HG02943 (cell line): ENCODE measurements around the gene HOXD8.

ENCODE experiments used
- ATAC-seq: cut with Tn5 transposase; IDR thresholded peaks from one replicate; pipeline ENCODE4 v1.9.1; 2021; ENCODE audit warnings: mild to moderate bottlenecking, low read depth, moderate library complexity; ENCODE audit not compliant: unreplicated experiment

Gene HOXD8

DNA sequence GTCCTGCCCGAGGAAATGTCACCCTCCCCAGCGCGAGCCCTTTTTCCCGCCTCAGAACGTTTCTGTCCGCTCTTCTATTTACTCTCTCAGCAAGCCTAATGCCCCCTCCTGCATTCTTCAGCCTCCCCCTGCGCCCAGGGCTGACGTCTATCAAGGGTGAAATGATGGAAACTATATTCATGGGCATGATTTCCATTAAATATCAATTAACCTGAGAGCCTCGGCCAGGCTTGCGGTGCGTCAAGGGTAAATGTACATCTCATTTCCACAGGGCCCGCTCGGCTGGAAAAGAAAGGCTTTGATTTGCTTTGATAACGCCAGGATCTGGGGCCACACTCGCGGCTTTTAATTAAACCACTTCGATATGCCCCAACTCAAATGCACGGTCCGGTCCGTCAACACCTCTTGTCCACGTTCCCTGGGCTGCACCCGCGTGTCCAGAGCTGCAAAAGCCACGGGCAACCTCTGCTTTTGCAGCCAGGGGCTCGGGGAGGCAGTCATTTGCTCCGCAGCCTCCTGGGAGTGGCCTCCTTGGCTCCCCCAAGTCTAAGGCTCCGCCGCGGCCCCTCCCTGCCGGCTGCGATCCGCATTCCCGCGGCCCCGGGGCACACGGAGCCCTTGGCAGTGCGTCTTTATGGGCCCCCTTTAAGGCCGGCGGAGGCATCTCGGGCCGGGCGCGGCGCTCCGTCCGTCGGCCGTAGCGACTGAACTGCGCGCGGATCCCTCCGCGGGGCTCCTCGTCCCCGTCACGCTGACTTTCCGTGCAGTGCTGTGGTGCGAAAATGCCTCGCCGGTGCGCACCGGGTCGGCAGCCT lies at the start of gene HOXD8:
HOXD8 (plus strand) TSS at position 724 of the 815 bp plus-strand sequence. CDS start 662 bp downstream, outside the sequence.
- ATAC-seq = no peak

DNA sequence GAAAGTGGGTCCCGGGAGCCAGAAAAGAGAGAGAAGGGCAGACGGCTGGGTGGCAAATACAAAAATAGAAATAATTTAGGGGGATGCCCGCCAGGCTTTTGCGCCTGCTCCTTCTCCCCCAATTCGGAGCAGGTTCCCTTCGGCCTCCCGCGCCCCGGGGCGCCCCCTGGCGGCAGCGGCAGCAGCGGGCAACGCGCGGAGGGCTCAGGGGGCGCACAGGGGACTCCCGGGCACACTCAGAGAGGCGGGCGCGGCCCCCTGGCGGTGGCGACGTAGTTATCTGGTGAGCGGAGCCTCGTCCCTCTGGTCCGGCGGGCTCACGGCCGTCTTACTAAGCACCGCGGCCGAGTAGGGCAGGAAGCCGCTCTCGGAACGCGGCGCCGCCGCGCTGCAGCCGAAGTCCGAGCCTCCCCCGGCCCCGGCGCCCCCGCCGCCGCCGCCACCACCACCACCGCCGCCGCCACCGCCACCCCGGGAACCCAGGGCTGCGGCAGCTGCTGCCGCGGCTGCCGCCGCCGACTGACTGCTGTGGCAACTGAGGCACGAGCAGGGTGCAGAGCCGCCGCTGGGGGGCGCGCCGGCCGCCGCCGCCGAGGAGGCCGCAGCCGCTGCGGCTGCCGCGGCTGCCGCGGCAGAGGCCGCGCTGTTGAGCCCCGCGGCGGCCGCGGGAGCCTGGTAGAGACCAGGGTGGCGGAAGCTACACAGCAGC lies 49.5 kb upstream of the HOXD8 start:
- ATAC-seq = no peak

DNA sequence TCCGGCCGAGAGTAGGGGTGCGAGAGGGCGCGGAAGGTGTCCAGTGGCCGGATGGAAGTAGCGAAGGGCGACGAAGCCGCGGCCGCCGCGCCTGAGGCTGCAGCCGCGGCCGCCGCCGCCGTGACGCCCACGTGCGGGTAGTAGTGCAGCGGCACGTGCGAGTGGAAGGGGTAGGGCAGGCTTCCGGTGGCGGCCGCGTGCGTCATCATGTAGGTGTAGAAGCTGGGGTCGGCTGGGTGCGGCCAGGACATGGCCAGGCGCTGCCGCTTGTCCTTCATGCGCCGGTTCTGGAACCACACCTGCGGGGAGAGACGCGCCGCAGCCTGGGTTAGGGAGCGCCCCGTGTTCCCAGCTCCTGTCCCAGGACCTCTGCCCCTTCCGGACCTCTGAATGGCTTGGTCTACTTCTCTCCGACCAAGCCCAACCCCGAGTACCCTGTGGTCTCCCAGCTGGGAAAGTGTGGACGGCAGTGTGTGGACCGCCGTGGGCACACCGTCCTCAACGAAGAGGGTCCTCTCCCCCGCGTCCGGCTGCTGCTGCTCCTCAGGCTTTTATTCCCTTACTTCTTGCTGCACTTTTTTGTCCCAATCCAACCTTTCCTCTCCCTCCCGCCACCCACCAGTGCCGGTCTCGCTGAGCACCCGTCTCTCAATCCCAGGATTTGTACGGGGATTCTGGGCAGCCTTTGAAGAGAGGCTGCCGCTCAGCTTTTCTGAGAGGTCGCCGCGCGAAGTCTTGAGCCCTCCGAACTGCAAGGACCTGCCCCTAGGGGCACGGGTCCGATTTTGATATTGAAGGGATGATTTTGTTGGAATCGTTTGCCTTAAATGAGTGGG lies 48.7 kb upstream of the HOXD8 start:
- no peak for ATAC-seq

DNA sequence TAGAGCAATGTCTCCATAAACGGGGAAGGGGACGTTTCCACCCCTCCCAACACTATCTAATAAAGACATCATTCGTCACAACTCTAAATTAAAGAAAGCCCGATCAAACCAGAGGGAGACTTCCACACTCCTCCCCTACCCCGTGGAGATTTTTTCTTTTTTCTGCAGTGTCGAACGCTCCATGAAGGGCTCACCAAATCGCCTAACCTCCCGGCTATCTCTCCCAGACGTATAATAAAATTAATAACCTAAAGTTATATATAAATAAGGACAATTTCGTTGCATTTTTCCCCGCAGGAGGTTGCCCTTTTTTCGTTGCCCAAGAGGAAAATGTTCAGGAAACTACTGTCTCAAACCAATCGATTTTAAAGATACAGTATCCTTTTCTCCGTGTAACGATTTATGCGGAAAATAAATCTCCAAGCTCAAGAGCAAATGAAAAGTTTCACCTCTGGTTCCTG lies 48.1 kb upstream of the HOXD8 start:
- ATAC-seq = no peak

DNA sequence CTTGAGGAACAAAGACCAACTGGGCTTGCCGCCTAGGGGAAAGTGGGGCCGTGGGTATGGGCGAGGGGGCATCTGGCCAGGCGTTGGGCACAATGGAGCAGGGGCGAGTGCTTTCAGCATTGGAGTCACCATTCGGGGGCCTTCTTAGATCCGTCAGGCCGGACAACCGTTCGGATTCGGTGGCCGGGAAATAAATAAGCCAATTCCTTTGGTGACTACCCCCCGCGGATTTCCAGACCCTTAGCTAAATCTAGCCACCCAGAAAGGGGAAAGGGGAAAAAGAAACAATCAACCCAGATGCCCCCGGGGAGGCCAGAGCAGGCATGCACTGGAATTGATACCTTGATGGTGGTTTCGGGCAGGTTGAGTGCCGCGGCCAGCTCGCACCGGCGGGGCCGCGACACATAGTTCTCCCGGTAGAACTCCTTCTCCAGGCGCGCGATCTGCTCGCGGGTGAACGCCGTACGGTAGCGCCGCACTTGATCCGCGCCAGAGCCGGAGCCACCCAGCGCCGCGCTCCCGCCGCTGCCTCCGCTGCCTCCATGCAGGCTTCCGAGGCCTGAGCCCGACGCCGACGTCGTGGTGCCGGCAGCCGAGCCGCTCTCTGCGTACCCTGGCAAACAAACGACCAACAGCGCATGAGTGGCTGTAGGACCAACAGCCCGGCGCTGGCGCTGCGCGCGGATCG lies 47.5 kb upstream of the HOXD8 start:
- no peak for ATAC-seq

DNA sequence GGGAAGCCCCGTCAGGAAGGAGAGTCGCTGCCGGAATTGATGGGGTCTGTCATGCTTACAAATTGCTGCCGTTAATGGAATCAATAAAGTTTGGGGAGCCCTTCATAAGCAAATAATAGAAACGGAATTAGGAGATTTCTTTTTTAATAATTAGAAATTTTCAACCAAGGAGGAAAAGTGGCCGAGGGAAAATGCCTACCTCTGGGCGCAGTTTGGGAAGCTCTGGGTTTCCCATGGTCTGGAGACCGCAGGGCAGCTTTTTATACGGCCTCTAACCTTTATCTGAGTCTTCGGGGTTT lies 47.0 kb upstream of the HOXD8 start:
- no peak for ATAC-seq

DNA sequence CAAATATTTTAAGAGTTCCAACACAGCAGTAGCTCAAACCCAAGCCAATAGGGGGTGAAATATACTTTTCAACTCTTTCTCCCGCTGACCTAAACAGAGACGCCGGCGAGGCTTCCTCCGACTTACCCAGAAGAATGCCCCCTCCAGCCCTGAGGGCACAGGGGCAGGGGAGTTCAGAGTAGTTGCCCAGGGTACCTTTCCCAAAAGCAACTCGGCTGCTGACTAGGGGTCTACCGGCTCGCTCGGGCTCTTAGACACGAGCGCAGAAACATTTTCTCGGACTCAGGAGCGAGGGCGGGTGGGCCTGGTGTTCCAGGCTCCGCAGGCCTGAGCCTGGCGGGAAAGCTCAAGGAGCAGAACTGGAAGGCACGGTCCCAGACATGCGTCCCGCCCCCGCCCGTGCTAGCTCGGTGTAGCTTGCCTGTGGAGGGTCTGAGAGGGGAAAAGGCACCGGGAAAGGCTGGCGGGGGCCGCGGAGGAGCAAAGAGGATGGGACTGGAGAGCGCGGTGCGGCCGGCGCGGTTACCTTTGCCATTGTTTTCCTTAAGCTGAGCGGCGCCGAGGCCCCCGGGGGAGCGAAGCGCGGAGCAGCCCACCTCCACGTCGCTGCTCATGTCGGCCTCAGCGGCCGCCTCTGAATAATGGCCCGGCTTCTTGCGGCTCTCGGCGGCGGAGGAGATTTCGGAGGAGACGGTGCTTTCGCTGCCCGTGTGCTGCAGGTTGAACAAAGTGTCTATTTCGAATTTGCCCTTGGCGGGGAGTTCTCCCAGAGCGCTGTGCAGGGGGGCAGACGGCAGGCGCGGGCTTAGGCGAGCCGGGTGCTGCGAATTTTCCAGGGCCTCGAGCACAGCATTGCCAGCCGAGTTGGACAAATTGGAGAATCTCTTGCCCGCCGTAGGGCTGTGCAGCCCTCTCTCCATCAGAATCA lies 46.4 kb upstream of the HOXD8 start:
- ATAC-seq = no peak

DNA sequence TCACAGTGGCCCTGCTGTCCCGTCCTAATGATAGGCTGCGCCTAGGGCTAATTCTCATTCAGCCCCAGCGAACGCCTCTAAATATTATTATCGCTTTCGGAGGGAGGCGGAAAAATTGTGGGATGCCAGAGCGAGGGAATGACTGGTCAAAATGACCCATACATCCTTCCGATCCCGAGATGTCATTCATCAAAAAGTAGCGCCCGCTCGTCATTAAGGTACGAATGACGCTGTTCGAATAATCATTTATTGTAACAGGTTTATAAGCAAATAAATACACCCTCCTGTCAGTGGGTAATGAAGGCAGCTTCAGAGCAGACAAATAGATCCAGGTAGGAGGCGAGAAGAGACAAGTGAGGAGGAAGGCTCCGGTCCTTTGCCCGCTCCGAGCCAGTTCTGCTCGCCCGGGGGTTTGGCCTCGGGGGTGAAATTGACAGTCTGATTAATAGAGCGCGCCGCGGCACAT lies 45.7 kb upstream of the HOXD8 start, which contains the start of gene EVX2:
EVX2 (minus strand) TSS at position 167 of the 466 bp plus-strand sequence. CDS start 186 bp downstream, outside the sequence.
- no peak for ATAC-seq

DNA sequence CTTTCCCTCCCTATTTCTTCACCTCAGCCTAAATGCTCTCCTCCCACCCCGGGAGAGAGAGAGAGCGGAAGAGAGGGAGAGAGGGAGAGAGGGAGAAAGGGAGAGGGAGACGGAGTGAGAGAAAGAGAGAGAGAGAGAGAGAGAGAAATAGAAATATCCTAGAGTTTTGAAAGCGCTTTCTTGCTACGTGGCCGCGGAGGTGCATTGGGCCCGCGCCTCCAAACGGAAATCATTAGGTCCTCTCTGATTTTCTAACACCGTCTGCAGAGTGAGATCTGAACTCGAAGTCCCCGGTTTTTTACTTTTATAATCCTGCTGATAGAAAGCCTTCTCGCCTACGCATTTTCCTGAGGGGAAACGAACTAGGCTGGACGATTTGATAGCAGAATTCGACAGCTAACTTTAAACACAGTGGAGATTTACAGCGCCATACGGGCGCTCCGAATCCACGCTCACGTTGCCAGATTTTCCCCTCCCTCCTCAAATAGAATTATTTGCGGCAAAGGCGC lies 44.8 kb upstream of the HOXD8 start:
- no peak for ATAC-seq

DNA sequence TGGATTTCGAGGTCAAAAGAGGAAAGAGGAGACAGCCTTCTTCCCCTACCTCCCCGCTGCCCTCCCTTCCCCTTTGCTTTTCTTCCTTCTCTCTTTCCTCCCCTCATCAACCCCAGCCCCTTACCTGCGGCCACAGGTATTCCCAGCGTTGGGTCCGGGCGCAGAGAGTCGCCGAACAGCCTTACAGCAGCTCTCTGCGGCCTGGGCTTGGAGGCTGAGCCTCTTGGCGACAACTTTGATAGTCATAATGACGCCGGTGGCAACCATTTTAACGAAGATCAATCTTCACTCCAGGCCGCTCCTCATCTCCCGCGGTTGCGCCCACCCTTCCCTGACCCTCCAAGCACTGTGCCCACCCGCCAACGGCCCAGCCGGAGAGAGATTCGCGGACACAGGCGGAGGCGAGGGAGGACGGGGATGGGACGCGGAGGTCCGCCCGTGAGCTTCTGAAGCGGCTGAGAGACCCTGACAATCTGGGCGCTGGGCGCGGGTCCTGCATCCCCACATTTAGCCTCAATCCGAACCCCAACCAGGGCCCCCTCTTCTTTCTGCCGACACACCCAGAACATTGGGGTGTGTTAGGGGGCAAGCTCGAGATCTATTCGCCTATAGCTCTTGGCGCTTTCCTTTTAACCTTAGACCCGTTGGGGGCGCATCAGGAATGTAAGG lies 44.3 kb upstream of the HOXD8 start:
- ATAC-seq = no peak

DNA sequence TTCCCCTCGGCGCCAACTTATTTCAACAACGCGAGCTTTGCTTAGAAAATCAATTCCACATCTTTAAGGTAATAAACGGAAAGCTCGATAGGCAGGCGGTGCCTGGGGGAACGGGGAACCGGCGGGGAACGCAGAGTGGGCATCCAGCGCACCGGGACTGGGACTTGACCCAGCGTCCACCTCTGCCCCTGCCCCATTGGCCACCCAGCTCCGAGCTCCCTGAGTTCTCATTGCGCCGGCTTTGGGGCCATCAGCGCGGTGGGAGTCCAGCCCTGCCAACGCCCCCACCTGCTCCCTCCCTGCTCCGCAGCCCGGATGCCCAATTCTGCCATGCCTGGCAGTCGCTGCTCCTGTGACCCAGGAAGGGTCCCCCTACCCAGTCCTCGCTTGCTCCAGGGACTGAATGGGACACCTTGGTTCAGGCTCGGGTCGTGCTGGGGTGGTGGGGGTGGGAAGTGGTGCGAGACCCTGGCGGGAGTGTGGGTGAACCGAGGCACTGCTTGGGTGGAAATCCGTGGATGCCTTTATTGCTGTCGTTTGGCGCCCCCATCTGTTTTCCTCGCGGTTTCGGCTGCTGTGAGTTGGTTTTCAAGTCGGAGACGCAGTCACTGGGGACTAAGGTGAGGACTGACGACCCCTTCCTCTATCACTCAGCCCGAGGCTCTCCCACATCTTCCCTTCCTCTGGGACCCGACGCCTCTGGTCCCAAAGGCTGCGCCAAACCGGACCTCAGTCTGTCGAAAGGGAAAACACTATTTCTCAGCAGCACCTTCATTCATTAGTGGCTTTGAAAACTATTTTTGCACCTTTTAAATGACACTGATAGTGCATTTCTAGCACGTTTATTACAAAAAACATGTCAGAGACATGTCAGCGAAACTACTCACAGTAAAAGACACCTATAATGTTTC lies 43.4 kb upstream of the HOXD8 start:
- no peak for ATAC-seq

DNA sequence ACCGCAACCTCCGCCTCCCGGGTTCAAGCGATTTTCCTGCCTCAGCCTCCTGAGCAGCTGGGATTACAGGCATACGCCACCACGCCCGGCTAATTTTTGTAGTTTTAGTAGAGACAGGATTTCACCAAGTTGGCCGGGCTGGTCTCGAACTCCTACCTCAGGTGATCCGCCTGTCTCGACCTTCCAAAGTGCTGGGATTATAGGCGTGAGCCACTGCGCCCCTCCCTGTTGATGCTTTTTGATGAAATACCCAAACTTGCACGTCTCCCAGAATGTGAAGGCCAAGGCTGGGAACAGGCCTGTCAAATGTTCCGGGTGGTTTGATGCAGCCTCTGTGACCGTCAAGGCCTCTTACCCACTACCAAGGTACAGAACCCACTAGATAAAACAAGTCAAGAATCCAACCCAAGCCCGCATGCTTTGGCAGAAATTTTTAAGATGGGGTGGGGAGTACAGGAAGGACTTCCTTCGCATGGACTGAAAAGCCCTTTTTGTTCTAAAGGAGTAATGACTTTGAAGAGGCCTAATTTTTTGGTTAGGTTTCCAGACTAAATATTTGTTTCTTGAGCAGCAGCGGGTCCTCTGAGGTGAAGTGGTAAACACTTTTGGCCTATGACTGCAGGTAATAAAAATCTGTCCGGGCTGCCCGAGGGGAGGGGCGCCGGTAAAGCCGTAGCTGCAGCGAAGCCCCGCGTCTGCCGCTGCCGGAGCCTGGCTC lies 42.0 kb upstream of the HOXD8 start:
- ATAC-seq = no peak

DNA sequence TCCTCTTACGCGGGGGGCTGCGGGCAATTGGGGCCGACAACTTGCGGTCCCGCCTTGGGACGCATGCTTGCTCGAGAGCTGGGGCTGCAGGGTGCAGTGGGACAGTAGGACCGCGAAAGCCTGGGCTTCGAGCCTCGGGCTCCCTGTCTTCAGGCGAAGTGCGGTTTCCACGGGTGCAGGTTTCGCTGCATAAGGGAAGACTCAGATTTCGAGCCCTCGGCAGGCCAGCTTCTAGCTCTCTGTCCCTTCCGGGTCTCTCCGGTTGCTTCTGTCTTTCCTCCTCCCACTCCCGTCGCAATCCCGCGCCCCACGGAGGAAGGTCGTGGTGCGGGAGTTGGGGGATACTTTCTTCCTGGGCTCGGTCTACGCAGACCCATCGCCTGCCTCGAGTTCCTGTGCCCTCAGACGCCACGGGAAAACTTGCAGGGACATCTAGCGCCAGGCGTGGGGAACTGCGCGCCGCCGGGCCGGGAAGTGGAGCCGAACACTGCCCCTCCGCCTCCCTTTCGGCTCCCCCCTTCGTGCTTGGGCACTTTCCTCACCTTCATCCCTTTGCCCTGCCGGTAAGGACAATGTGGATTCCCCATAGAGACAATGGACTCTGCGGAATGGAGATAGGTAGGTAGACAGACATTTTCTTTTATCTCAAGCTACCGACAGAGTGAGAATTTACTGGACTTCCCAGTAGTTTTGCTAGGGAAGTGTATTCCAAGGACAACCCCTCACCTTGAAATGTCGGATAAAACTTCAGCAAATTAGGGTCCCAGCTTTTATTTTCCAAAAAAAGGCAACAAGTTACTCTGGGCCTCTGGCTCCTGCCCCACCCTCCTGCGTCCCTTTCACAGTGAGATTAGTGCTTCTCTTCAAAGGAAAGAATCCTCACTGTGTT lies 41.2 kb upstream of the HOXD8 start:
- ATAC-seq = no peak

DNA sequence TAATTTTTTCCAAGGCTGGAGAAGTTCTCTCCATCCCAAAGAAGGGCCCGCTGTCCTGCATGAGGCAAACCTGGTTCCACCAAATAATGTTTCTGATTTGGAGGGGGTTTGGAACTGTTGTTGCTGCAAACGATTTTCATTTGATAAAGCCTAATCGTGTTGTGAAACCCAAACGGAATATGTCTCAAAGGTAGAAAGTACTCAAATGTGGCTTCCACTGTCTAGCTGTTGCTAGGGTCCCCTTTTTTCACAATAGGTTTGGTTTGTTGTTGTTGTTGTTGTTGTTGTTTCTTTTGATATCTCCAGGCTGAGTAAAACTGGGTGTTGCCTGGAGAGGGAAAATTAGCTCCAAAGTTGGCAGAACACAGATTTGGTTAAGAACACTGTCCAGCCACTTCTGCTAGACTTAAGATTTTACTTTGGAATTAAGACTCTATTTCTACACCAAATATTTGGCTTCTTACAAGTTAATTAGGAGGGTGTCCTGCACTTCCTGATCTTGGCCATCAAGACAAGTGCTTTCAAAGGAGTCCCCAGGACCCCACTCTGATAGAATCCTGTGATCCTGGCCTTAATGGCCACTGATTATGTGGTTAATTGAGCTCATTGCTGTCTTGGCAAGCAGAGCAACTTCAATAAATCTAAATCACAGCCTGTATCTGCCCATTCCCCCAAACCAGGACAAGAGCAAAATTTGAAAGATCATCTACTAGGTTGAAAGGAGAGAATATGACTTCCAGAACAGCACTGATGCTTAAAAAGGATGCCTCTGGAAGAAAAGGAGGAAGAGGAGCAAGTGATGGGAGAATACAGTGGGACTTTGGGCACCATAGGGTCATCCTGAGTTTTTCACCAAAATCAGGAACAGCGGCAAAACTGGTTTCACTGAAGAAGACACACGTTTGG lies 40.3 kb upstream of the HOXD8 start:
- no peak for ATAC-seq

DNA sequence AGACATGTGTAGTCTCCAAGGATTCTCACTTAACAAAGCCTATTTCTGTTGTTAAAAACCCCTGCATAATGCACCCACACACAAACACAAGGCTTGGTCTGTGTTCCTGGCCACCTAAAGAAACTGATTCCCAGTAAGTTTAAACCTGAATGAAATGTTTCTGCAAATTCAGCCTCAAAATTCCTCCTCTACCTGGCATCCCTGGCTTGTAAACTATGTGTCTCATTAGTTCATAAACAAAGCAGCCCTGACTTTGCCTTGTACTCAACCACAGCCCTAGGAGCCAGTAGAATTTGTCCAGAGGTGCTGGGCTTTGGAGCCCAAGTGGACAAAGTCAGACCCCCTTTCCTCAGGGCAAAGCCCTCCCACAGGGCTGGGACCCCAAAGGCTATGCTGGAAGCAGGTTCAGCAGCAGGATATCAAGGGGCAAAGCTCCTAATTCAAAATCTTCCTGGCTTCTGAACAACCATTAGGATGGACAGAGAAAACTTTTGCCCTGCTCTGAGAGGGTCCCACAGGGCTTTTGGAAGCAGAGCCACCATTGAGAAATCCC lies 39.6 kb upstream of the HOXD8 start:
- no peak for ATAC-seq
